Right forelimb (tissue), 1 donor: ENCODE measurements around the gene FBXL22.
"Not testable (repeated sequence)": the region's sequence is repeated elsewhere in the genome, so short reads cannot be mapped to it uniquely, and the experiment has no call there.

Experiments
- DNase-seq: peaks from one replicate; pipeline ENCODE4 v3.0.0-alpha.2; 2018

FBXL22 gene

GRCh38 chr15:63595065-63595464 lies 2.1 kb upstream of the FBXL22 start:
- DNase-seq, result no peak

- no peak for DNase-seq
Measured at GRCh38 chr15:63595688-63596087, 1.5 kb upstream of the FBXL22 start.

- no peak for DNase-seq
Measured at GRCh38 chr15:63596676-63597037, 530 bp upstream of the FBXL22 start.

- DNase-seq, result no peak
Measured at GRCh38 chr15:63597821-63598220, 634 bp downstream of the FBXL22 start.

DNA sequence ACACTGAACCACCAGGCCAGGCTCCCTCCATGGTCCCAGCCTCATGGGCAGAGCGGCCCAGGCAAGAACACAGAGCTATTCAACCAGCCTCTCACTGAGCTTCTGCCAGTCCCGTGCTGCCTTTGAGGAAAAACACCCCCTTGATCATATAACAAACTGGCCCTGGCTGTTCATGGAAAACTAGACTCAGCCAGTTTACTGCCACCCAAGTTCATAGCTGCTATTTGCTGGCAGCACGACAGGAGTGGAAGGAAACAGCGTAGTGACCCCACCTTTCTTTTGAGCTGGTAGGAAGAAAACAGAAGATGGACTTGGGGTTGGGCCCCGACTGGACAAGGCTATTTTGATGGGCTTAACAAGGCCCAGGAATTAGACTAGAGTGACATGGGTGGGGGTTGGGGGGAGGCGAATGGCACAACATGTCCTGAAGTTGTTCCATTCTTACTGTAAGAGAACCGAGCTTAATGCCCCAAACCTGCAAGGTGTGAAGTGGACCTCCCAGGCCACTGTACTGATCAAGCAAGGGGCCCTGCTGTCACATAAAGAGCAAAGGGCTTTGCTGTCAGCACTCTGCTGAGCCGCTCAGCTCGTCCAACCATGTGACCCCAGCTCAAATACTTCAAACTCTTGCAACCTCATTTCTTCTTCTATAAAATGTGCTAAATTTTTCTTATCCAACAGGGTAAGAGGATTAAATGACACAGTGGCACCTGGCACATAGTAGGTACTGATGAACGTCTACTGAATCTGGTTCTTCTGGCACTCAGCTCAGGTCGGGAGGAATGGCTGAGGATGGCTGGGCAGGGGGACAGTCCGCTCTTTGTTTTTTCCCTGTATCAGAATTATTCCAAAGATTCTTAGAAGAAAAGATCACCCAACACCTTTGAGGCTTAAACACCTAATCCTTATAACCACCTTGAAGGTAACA lies 1.6 kb downstream of the FBXL22 start:
- DNase-seq, result no peak

DNA sequence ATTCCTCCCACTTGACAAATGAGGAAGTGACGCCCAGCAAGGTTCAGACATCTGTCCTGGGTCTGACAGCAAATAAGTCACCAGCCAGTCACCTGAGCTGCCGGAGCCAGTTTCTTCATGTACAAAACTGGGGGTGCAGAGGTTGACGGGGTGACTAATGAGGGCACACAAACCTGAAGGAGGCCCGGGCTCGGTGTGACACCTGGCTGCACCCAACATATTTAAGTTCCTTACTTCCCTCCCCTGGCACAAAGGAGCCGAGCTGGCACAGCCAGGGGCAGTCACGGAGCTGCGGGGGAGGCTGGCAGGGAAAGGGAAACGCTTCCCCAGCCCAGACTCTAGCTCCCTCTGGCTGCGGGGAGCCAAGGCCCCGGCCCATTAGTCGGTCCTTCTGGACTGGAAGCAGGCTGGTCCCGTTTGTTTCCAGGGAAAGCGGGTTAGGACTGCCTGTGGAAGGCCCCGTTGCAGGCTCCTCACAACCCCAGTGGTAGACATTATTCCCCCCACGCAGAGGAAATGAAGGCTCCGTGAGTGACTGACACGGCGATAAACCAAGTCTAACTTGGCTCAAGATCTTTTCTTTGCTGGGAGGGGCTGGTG lies 2.3 kb downstream of the FBXL22 start:
- DNase-seq, result no peak

DNA sequence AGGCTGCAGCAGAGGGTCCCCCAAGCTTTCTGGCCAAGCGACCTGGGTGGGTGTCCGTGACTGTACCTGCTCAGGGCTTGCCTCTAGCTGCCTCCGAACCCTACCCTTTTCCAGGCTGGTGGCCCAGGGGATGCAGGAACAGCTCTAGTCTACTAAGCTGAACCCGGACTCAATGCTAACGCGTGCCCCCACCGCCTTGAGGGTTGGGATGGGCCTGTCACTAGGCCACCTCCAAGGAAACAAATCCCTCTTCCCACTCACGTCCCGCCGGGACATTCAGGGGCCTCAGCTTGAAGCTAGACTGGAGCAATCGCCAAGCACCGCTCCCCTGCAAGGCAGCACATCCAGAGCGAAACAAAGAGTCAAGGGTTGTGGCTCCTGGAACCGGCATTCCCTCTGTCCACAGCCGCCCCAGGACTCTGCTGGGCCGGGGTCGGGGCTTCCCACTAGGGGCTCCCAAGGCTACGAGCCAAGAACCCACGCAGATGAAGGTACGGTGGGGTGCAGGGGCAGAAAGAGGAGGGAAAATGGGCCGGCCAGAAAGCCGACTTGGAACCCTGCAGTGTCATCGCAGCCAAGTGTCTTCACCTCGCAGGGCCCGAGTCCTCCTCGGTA lies 2.9 kb downstream of the FBXL22 start:
- DNase-seq, result no peak

DNA sequence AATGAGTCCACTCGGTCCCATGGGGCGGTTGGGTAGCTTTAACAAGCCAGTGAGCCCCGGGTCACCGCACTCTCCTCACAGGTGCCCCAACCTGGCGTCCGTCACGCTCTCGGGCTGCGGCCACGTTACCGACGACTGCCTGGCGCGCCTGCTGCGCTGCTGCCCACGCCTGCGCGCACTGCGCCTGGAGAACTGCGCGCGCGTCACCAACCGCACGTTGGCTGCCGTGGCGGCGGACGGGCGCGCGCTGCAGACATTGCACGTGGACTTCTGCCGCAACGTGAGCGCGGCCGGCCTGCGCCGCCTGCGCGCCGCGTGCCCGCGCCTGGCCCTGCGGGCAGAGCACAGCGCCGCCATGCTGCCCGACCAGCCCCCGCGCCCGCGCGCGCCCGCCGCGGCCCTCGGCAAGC lies 3.4 kb downstream of the FBXL22 start:
- peak; percentile 90 for DNase-seq

GRCh38 chr15:63601026-63601703 lies 4.0 kb downstream of the FBXL22 start:
- no peak for DNase-seq

DNA sequence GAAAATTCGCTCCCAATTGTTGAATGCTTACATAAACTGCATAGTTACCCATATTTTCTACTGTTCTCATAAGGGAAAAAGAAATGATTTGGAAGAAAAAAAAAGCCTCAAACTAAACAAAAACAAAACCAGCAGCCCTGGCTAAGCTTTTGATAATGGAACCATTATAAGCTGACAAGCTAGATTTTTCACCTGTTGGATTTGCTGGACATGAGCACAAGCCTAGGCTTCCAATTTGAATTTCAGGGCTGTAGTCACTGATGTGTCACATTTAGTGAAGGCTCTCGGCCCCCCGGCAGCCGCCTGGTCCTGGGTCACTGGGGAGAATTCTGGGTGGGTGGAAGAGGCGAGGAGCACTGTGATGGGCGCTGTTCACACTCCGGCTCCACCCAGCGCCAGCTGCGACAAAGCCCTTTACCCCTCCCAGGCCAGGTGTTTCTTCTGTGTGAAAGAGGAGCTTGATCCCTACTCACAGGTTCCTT lies 4.6 kb downstream of the FBXL22 start:
- no peak for DNase-seq

GRCh38 chr15:63602595-63602994 lies 5.4 kb downstream of the FBXL22 start:
- DNase-seq, result no peak

DNA sequence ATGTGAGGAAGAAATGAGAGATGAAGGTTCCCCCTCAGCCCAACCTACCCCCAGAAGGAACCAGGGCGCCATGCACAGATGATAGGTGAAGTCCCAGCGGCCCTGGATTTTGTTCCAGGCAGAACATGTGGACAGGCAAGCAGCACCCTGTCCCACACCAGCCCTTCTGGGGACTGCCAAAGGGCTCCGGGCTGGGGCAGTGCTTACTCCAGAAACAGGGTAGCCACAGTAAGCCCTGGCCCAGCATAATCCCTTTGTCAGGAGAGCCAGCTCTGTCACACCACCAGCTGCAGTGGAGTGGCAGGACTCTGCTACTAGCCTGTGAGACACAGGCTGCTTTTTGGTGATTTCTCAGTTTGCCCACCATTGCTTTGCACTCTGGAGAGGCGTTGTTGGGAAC lies 6.3 kb downstream of the FBXL22 start:
- no peak for DNase-seq

DNA sequence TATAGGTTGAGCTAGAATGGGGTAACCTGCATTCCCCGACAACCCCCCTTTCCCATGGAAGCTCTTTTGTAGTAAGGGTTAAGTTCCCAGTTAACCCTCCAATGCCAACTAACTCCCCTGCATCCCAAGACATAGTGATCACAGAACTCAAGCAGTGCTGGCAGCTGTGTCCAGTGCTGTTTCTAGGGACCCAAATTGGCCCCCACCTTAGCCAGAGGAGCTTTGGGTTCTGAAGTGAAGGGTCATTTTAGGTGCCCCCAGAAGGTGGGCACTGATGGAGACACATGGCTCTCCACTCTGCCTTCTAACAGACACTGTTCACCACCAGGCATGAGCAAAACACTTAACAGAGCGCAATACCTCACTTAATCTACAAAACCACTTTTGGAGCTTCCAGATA lies 7.1 kb downstream of the FBXL22 start:
- DNase-seq, result no peak

DNA sequence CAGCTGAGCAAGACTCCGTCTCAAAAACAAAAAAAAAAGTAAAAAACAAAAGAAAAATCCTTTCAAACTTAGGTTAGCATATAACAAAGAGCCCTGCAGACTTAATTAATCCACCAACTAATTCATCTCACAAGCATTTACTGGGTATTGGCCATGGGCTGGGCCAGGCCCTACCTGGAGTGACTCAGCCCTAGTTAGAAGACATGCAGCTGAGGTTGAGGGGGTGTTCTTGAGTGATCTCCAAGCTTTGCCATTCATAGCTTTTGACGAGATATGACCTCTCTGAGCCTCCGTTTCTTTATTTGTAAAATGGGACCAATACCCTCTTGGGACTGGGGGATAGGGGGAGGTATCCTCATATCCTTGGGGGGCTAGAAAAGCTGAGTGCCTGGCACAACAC lies 7.8 kb downstream of the FBXL22 start:
- no peak for DNase-seq

- DNase-seq, result no peak
Measured at GRCh38 chr15:63605816-63606215, 8.6 kb downstream of the FBXL22 start.

DNA sequence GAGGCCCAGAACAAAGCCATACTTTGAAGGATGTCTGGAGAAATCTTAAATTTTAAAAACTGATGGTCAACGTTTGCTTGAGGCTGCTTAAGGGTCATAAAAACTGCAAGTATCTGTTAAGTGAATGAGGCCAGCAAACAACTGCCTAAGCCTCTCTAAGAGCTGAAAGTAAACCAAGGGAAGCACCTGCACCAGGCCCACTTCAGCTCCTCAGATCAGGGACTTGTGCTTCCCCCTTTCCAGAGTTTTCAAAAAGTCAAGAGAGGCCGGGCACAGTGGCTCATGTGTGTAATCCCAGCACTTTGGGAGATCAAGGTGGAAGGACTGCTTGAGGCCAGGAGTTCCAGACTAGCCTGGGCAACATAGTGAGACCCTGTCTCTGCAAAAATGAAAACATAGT lies 9.1 kb downstream of the FBXL22 start:
- no peak for DNase-seq

DNA sequence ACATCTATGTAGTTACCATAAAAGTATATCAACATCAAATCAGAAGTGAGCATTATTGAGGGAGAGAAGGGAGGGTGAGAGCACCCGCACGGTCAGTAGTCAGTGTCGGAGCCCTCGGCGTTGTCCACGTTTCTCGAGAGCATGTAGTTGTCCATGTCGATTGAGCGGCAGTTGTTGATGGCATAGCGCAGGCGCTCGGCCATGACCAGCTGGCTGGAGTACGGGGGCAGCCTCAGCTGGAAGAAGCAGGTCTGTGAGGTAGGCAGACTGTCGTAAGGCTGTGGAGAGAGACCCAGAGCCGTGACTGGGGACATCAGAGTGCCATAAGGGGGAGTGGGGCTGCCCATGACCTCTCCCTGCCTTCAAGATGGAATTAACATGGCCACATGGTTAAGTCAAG lies 11.8 kb downstream of the FBXL22 start:
- no peak for DNase-seq

DNA sequence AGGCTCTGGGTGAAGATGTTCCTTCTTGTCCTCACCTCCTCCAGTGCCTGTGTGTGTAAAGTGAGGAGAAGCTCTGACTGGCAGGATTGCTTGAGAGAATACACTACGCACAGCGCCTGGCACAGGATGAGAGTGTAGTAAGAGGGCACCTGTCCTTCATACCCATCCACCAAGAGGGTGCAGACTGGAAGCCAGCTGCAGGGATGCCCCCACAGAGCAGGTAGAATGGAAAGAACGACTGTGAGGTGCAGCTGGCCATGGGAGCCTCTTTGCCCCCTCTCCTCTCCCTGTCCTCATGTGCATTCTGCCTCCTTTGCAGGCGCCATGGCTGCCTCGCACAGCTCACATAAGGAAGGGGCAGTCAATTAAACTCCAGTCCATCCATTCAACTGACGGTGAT lies 12.3 kb downstream of the FBXL22 start:
- no peak for DNase-seq

DNA sequence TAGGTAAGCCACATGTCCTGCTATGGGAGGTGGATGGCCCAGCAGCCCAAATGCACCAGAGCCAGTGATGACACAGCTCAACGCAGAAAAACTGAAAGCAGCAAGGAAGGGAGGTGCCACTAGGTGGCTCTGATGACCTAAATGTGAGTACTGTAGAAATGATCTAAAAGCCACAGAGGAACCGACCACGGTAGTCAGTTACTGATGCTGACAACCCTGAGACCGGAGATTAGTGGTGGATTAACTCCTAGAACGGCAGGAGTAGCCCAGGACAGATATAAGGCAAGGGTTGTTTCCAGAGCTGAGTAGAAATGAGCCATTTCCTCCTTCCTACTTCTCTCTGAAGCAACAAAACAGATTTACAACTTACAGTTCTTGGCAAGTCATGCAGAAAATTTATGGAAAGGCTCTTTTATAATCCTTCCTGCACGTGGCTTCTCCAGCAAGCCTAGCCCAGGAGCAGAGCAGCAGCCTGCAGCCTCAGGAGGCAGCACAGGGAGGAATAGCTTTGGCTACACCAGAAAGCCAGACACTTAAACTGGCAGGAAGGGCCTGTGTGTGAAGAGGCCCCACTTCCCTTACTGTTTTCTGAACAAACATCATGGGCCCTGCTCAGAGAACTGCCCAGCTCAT lies 13.1 kb downstream of the FBXL22 start:
- peak; percentile 87 for DNase-seq

- DNase-seq, result peak; percentile 68
Measured at GRCh38 chr15:63611177-63611576, 14.0 kb downstream of the FBXL22 start.

DNA sequence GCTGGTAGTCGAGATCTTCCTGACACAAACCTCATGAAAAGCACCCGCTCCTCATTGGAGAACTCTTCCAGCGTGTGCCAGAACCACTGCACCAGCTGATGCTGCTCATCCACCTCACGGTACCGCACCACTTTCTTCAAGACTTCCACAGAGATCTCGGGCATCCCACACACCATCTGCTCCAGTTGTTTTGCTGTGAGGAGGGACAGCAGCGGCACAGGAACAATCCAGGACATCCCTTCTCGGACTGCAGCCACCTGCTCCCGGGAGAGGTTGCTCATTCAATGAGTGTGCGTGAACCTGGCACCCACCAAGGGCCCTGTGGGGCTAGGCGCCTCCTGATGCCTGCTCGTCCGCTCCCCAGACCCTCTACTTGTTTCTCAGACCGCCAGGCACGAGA lies 15.1 kb downstream of the FBXL22 start:
- DNase-seq, result no peak

GRCh38 chr15:63615935-63616334 lies 18.7 kb downstream of the FBXL22 start:
- no peak for DNase-seq

DNA sequence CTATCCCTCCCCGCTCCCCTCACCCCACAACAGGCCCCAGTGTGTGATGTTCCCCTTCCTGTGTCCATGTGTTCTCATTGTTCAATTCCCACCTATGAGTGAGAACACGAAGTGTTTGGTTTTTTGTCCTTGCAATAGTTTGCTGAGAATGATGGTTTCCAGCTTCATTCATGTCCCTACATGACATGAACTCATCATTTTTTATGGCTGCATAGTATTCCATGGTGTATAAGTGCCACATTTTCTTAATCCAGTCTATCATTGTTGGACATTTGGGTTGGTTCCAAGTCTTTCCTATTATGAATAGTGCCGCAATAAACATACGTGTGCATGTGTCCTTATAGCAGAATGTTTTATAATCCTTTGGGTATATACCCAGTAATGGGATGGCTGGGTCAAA lies 20.0 kb downstream of the FBXL22 start:
- not testable (repeated sequence) for DNase-seq
